ENCODE results near the gene ITGBL1. TPM values are rescaled to one million over a fixed set of nuclear protein-coding genes. Genes with fewer than 3 reads are reported as not detected.

ITGBL1 gene
- total RNA-seq, 1 experiment from 2014 or later = 0.22 TPM

- Mint-ChIP-seq H3K27ac (no peak overlapping the region), H3K36me3 (no peaks in the 10 kb centered on the region), H3K9me3 (no peaks in the 10 kb centered on the region), H3K4me1 (no peaks in the 10 kb centered on the region), H3K27me3 (ENCODE audit: low read depth) (no peaks in the 10 kb centered on the region), H3K4me3 (no peak overlapping the region)
- DNase-seq (ENCODE audit: low spot score) = no peak
- ChIA-PET CTCF (no interaction called here), POLR2A (no interaction called here)
- ATAC-seq = no peak
- TF ChIP-seq, protein P1, sequence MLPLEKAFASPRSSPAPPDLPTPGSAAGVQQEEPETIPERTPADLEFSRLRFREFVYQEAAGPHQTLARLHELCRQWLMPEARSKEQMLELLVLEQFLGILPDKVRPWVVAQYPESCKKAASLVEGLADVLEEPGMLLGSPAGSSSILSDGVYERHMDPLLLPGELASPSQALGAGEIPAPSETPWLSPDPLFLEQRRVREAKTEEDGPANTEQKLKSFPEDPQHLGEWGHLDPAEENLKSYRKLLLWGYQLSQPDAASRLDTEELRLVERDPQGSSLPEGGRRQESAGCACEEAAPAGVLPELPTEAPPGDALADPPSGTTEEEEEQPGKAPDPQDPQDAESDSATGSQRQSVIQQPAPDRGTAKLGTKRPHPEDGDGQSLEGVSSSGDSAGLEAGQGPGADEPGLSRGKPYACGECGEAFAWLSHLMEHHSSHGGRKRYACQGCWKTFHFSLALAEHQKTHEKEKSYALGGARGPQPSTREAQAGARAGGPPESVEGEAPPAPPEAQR (CRISPR knock-in tag; IDR thresholded peaks at IDR 0.05) = no peak
- TF ChIP-seq ZNF396 (CRISPR knock-in tag; IDR thresholded peaks at IDR 0.05; ENCODE audit: borderline replicate concordance) (no peak), ZNF425 (CRISPR knock-in tag; conservative IDR thresholded peaks at IDR 0.05) (no peak), SMAD3 (CRISPR knock-in tag; IDR thresholded peaks at IDR 0.05; ENCODE audit: borderline replicate concordance) (no peak), ATF6 (CRISPR knock-in tag; IDR thresholded peaks at IDR 0.05) (no peak), NFYB (CRISPR knock-in tag; conservative IDR thresholded peaks at IDR 0.05; ENCODE audit: low read depth) (no peak), PRRX2 (CRISPR knock-in tag; IDR thresholded peaks at IDR 0.05) (no peak), ZNF138 (CRISPR knock-in tag; conservative IDR thresholded peaks at IDR 0.05) (no peak), TEAD4 (CRISPR knock-in tag; IDR thresholded peaks at IDR 0.05) (no peak)
Observed at GRCh38 chr13:101527130-101527529, 74.7 kb downstream of the ITGBL1 start.

- no peaks in the 10 kb centered on the region for H3K36me3 Mint-ChIP-seq
- TF ChIP-seq TEAD4 (CRISPR knock-in tag; IDR thresholded peaks at IDR 0.05) = no peak
- TF ChIP-seq ZNF232 (CRISPR knock-in tag; IDR thresholded peaks at IDR 0.05) = no peak
- TF ChIP-seq, protein P2, sequence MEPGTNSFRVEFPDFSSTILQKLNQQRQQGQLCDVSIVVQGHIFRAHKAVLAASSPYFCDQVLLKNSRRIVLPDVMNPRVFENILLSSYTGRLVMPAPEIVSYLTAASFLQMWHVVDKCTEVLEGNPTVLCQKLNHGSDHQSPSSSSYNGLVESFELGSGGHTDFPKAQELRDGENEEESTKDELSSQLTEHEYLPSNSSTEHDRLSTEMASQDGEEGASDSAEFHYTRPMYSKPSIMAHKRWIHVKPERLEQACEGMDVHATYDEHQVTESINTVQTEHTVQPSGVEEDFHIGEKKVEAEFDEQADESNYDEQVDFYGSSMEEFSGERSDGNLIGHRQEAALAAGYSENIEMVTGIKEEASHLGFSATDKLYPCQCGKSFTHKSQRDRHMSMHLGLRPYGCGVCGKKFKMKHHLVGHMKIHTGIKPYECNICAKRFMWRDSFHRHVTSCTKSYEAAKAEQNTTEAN (CRISPR knock-in tag; IDR thresholded peaks at IDR 0.05) = no peak
- no peak for TF ChIP-seq SMAD4 (CRISPR knock-in tag; IDR thresholded peaks at IDR 0.05)
- TF ChIP-seq ZNF263 (CRISPR knock-in tag; IDR thresholded peaks at IDR 0.05; ENCODE audit: low read depth) = no peak
- TF ChIP-seq ZNF671 (CRISPR knock-in tag; IDR thresholded peaks at IDR 0.05) = no peak
- no peak for TF ChIP-seq CBFB (CRISPR knock-in tag; IDR thresholded peaks at IDR 0.05; ENCODE audit: low read depth)
- no peak for TF ChIP-seq ESRRA (CRISPR knock-in tag; IDR thresholded peaks at IDR 0.05; ENCODE audit: borderline replicate concordance)
- no peak for TF ChIP-seq FOXK1 (CRISPR knock-in tag; IDR thresholded peaks at IDR 0.05)
- TF ChIP-seq, protein P1 (CRISPR knock-in tag; IDR thresholded peaks at IDR 0.05) = no peak
- TF ChIP-seq, protein P3, sequence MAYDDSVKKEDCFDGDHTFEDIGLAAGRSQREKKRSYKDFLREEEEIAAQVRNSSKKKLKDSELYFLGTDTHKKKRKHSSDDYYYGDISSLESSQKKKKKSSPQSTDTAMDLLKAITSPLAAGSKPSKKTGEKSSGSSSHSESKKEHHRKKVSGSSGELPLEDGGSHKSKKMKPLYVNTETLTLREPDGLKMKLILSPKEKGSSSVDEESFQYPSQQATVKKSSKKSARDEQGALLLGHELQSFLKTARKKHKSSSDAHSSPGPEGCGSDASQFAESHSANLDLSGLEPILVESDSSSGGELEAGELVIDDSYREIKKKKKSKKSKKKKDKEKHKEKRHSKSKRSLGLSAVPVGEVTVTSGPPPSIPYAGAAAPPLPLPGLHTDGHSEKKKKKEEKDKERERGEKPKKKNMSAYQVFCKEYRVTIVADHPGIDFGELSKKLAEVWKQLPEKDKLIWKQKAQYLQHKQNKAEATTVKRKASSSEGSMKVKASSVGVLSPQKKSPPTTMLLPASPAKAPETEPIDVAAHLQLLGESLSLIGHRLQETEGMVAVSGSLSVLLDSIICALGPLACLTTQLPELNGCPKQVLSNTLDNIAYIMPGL (CRISPR knock-in tag; IDR thresholded peaks at IDR 0.05) = no peak
- no peak for TF ChIP-seq ATF3 (CRISPR knock-in tag; conservative IDR thresholded peaks at IDR 0.05)
- no peaks in the 10 kb centered on the region for H3K9me3 Mint-ChIP-seq
- no peak overlapping the region for H3K4me3 Mint-ChIP-seq
- CTCF ChIA-PET = no interaction called here
- POLR2A ChIA-PET = no interaction called here
- ATAC-seq (no peak), DNase-seq (ENCODE audit: low spot score) (no peak)
- H3K27ac Mint-ChIP-seq = no peak overlapping the region
- H3K27me3 Mint-ChIP-seq (ENCODE audit: low read depth) = no peaks in the 10 kb centered on the region
- no peaks in the 10 kb centered on the region for H3K4me1 Mint-ChIP-seq
Observed at GRCh38 chr13:101529422-101529821, 76.9 kb downstream of the ITGBL1 start.
